Endothelial cell of umbilical vein (primary cell): ENCODE measurements around the gene ANAPC7.

Experiments used
- CTCF ChIP-seq, 2 donors: IDR thresholded peaks; 1 replicate in 1 of 2; 2 replicates in 1 of 2; pipeline ENCODE4 v1.5.1; 2011; ENCODE audit warnings: low read length in 2 of 2, mild to moderate bottlenecking in 2 of 2, moderate library complexity in 2 of 2, control low read depth in 1 of 2, inconsistent platforms in 1 of 2, low read depth in 1 of 2; ENCODE audit not compliant: insufficient read depth in 1 of 2; ENCODE audit errors: extremely low read depth in 1 of 2
- MYC ChIP-seq: IDR thresholded peaks from one replicate; pipeline ENCODE4 v1.6.1; 2011; ENCODE audit warnings: mild to moderate bottlenecking, low read depth, low read length
- POLR2A ChIP-seq: IDR thresholded peaks from 2 replicates; pipeline ENCODE4 v1.6.1; 2012; ENCODE audit warnings: low read depth, mild to moderate bottlenecking, control low read depth, low read length
- POLR2AphosphoS5 ChIP-seq: IDR thresholded peaks from 2 replicates; pipeline ENCODE4 v1.6.1; 2012; ENCODE audit warnings: low read depth, mild to moderate bottlenecking, control low read depth, low read length, moderate library complexity; ENCODE audit not compliant: insufficient read depth
- TF ChIP-seq, protein P1 (sequence below): IDR thresholded peaks from 2 replicates; pipeline ENCODE4 v1.6.1; 2011; ENCODE audit not compliant: insufficient read depth, insufficient read length

- TF ChIP-seq POLR2A = no peak
- TF ChIP-seq MYC = no peak
- TF ChIP-seq CTCF (IDR thresholded peaks at IDR 0.05; ENCODE audit: extremely low read depth in 1 of 2, insufficient read depth in 1 of 2, low read depth in 1 of 2, low read length in 2 of 2) = no peak
- TF ChIP-seq, protein P1, sequence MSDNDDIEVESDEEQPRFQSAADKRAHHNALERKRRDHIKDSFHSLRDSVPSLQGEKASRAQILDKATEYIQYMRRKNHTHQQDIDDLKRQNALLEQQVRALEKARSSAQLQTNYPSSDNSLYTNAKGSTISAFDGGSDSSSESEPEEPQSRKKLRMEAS = no peak
- TF ChIP-seq POLR2AphosphoS5 = no peak
Measured at GRCh38 chr12:110451263-110451662, 47.8 kb upstream of the ANAPC7 start.
